Testis (tissue), 2 donors: Measurements from ENCODE around the gene CSMD2.

ENCODE experiments used
- POLR2A ChIP-seq: fragments of 450-650 bp; IDR thresholded peaks from one replicate; pipeline ENCODE4 v1.6.1; 2017; ENCODE audit warnings: antibody characterized with exemption, mild to moderate bottlenecking, moderate library complexity
- TF ChIP-seq, protein P1 (sequence below), 3 experiments: fragments of 450-650 bp in 2 of 3; fragments of 200-600 bp in 1 of 3; sonication (generic) in 1 of 3; IDR thresholded peaks; one replicate each; pipeline ENCODE4 v1.5.1; 2016 to 2019; ENCODE audit warnings: antibody characterized with exemption in 3 of 3, mild to moderate bottlenecking in 2 of 3, moderate library complexity in 1 of 3

GRCh38 chr1:33797849-33798248 is 367.2 kb downstream of the CSMD2 start:
- TF ChIP-seq, protein P1, sequence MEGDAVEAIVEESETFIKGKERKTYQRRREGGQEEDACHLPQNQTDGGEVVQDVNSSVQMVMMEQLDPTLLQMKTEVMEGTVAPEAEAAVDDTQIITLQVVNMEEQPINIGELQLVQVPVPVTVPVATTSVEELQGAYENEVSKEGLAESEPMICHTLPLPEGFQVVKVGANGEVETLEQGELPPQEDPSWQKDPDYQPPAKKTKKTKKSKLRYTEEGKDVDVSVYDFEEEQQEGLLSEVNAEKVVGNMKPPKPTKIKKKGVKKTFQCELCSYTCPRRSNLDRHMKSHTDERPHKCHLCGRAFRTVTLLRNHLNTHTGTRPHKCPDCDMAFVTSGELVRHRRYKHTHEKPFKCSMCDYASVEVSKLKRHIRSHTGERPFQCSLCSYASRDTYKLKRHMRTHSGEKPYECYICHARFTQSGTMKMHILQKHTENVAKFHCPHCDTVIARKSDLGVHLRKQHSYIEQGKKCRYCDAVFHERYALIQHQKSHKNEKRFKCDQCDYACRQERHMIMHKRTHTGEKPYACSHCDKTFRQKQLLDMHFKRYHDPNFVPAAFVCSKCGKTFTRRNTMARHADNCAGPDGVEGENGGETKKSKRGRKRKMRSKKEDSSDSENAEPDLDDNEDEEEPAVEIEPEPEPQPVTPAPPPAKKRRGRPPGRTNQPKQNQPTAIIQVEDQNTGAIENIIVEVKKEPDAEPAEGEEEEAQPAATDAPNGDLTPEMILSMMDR (IDR thresholded peaks at IDR 0.05), result no peak
- no peak for TF ChIP-seq POLR2A
